NCI-H446 treated with DMSO at 0.1 percent for 48 hours (cell line): Measurements from ENCODE around the gene CENPA.
"Not testable (repeated sequence)": the region's sequence is repeated elsewhere in the genome, so short reads cannot be mapped to it uniquely, and the experiment has no call there.

Experiments
- DNase-seq: peaks from one replicate; lab custom pipeline; 2025; lab: John Stamatoyannopoulos, UW

The CENPA gene

GRCh38 chr2:26760991-26761390 lies 24.9 kb upstream of the CENPA start:
- not testable (repeated sequence) for DNase-seq

GRCh38 chr2:26763019-26763418 lies 22.8 kb upstream of the CENPA start:
- DNase-seq: no peak

GRCh38 chr2:26764078-26764887 lies 21.6 kb upstream of the CENPA start, which contains the start of gene SLC35F6:
Gene SLC35F6 (plus strand): TSS chr2:26764284. CDS start chr2:26764350, 66 bp downstream.
- DNase-seq: peak; percentile 38

GRCh38 chr2:26764906-26765305 lies 20.9 kb upstream of the CENPA start:
- DNase-seq: no peak

GRCh38 chr2:26765475-26766200 lies 20.2 kb upstream of the CENPA start:
- DNase-seq: no peak

GRCh38 chr2:26767129-26767528 lies 18.7 kb upstream of the CENPA start:
- peak; percentile 30 for DNase-seq

- DNase-seq: peak; percentile 79
Observed at GRCh38 chr2:26767894-26768487, 17.9 kb upstream of the CENPA start.

- DNase-seq: no peak
Observed at GRCh38 chr2:26768759-26769088, 17.1 kb upstream of the CENPA start.

- DNase-seq: peak; percentile 7
Observed at GRCh38 chr2:26769089-26769761, 16.6 kb upstream of the CENPA start.

GRCh38 chr2:26770986-26771586 lies 14.8 kb upstream of the CENPA start:
- peak; percentile 17 for DNase-seq

GRCh38 chr2:26772064-26773001 lies 13.5 kb upstream of the CENPA start:
- peak; percentile 95 for DNase-seq

GRCh38 chr2:26776195-26776800 lies 9.6 kb upstream of the CENPA start:
- no peak for DNase-seq

- DNase-seq: no peak
Observed at GRCh38 chr2:26778098-26778497, 7.8 kb upstream of the CENPA start.

GRCh38 chr2:26778507-26778906 lies 7.3 kb upstream of the CENPA start:
- DNase-seq: no peak

- DNase-seq: no peak
Observed at GRCh38 chr2:26780203-26780760, 5.6 kb upstream of the CENPA start.

- DNase-seq: no peak
Observed at GRCh38 chr2:26782876-26783704, 2.8 kb upstream of the CENPA start.

- DNase-seq: no peak
Observed at GRCh38 chr2:26784570-26785234, 1.2 kb upstream of the CENPA start.

GRCh38 chr2:26786207-26787028 lies 562 bp downstream of the CENPA start:
- no peak for DNase-seq
